H1 (cell line): ENCODE measurements around the gene TSKU. TPM values are rescaled to one million over a fixed set of nuclear protein-coding genes. Genes with fewer than 3 reads are reported as not detected.

Experiments used
- CTCF ChIA-PET: fragments of 300-600 bp; sonication (Branson Sonifier 250); formaldehyde crosslinking; loops from one replicate; lab custom pipeline; 2021; ENCODE audit not compliant: partially characterized antibody; lab: Charles Lee
- POLR2A ChIA-PET: fragments of 300-600 bp; sonication (Branson Sonifier 250); formaldehyde crosslinking; loops from one replicate; lab custom pipeline; 2021; ENCODE audit warnings: inconsistent platforms; ENCODE audit not compliant: partially characterized antibody; lab: Charles Lee
- DNase-seq, 2 experiments: peaks; one replicate each; pipeline versions ENCODE4 v3.0.0 to v3.0.0-alpha.2; 2010 to 2022; ENCODE audit warnings: low spot score in 2 of 2, low read depth in 1 of 2, mixed read lengths in 1 of 2
- FAIRE-seq: peaks from 2 replicates; lab custom pipeline; 2011; peaks lifted over from hg19 to GRCh38; lab: Jason Lieb, UNC
- H2AFZ ChIP-seq: 2 replicates; pipeline ENCODE4 v1.8.1; 2012; ENCODE audit warnings: low read length, inconsistent platforms
- H2AK5ac ChIP-seq: 2 replicates; pipeline ENCODE4 v1.6.1; 2013; ENCODE audit warnings: low read depth, low read length
- H2BK120ac ChIP-seq: replicated peaks from 2 replicates; pipeline ENCODE3; 2013; ENCODE audit warnings: low read depth, low read length, inconsistent platforms
- H2BK12ac ChIP-seq: 2 replicates; pipeline ENCODE4 v1.6.1; 2013; ENCODE audit warnings: low read depth, low read length
- H2BK15ac ChIP-seq: 2 replicates; pipeline ENCODE4 v1.6.1; 2013; ENCODE audit warnings: low read length
- H2BK20ac ChIP-seq: 2 replicates; pipeline ENCODE4 v1.6.1; 2013; ENCODE audit warnings: low read length
- H2BK5ac ChIP-seq: 2 replicates; pipeline ENCODE4 v1.6.1; 2013; ENCODE audit warnings: low read depth, low read length
- H3K14ac ChIP-seq: 2 replicates; pipeline ENCODE4 v1.6.1; 2013; ENCODE audit warnings: inconsistent platforms; ENCODE audit not compliant: insufficient read length
- H3K18ac ChIP-seq: 2 replicates; pipeline ENCODE4 v1.6.1; 2013; ENCODE audit warnings: low read length; ENCODE audit errors: extremely low read depth
- H3K23ac ChIP-seq: 2 replicates; pipeline ENCODE4 v1.6.1; 2013; ENCODE audit warnings: inconsistent platforms; ENCODE audit not compliant: insufficient read length
- H3K23me2 ChIP-seq: 2 replicates; pipeline ENCODE4 v1.6.1; 2013; ENCODE audit warnings: low read depth, low read length
- H3K27ac ChIP-seq: 2 replicates; pipeline ENCODE4 v1.6.1; 2011; ENCODE audit warnings: low read depth, low read length, inconsistent platforms
- H3K27me3 ChIP-seq, 4 experiments: replicated peaks in 1 of 4; 1 replicate in 1 of 4; 2 replicates in 3 of 4; pipeline versions ENCODE4 v1.6.1 to v1.8.1; 2011 to 2013; ENCODE audit warnings: low read length in 3 of 4, mild to moderate bottlenecking in 3 of 4, inconsistent platforms in 2 of 4, mixed read lengths in 2 of 4, moderate library complexity in 1 of 4; ENCODE audit not compliant: control insufficient read depth in 3 of 4, insufficient read depth in 3 of 4; ENCODE audit errors: extremely low read depth in 1 of 4
- H3K36me3 ChIP-seq, 4 experiments: 2 replicates each; pipeline versions ENCODE4 v1.6.1 to v1.8.1; 2011 to 2013; ENCODE audit warnings: mild to moderate bottlenecking in 4 of 4, low read length in 3 of 4, moderate library complexity in 2 of 4, control low read depth in 1 of 4, inconsistent platforms in 1 of 4; ENCODE audit not compliant: insufficient read depth in 4 of 4, control insufficient read depth in 2 of 4
- H3K4ac ChIP-seq: replicated peaks from 2 replicates; pipeline ENCODE3; 2013; ENCODE audit warnings: low read length, low read depth, mixed read lengths, inconsistent platforms; ENCODE audit not compliant: insufficient read length
- H3K4me1 ChIP-seq, 4 experiments: replicated peaks in 1 of 4; 1 replicate in 1 of 4; 2 replicates in 3 of 4; pipeline versions ENCODE4 v1.6.1 to v1.8.1; 2011 to 2013; ENCODE audit warnings: low read length in 3 of 4, inconsistent platforms in 2 of 4, mixed read lengths in 1 of 4; ENCODE audit not compliant: insufficient read depth in 4 of 4, control insufficient read depth in 3 of 4
- H3K4me2 ChIP-seq, 2 experiments: 2 replicates each; pipeline versions ENCODE4 v1.6.1 to v1.8.1; 2011 to 2013; ENCODE audit warnings: low read depth in 2 of 2, low read length in 2 of 2, control low read depth in 1 of 2, inconsistent platforms in 1 of 2, mild to moderate bottlenecking in 1 of 2; ENCODE audit not compliant: insufficient read depth in 1 of 2
- H3K4me3 ChIP-seq, 4 experiments: fragments of 200-600, 300-600 bp in 1 of 4; sonication (generic), shearing (Covaris generic), sonication (Bioruptor Twin) in 1 of 4; 2 replicates each; pipeline versions ENCODE4 v1.5.1 to v1.8.1; 2011 to 2016; ENCODE audit warnings: low read length in 4 of 4, low read depth in 3 of 4, control low read depth in 2 of 4, inconsistent platforms in 2 of 4, mild to moderate bottlenecking in 2 of 4, mixed read lengths in 1 of 4, moderate library complexity in 1 of 4; ENCODE audit not compliant: insufficient read depth in 2 of 4; ENCODE audit errors: extremely low read depth in 1 of 4
- H3K56ac ChIP-seq: replicated peaks from 2 replicates; pipeline ENCODE3; 2013; ENCODE audit warnings: low read depth, mild to moderate bottlenecking, mixed read lengths, low read length, inconsistent platforms; ENCODE audit not compliant: insufficient read length
- H3K79me1 ChIP-seq: 2 replicates; pipeline ENCODE4 v1.6.1; 2013; ENCODE audit warnings: low read depth, low read length, control low read depth
- H3K79me2 ChIP-seq, 2 experiments: 2 replicates each; pipeline versions ENCODE4 v1.6.1 to v1.8.1; 2012 to 2013; ENCODE audit warnings: low read length in 2 of 2, mild to moderate bottlenecking in 2 of 2, inconsistent platforms in 1 of 2; ENCODE audit not compliant: insufficient read depth in 2 of 2, control insufficient read depth in 1 of 2
- H3K9ac ChIP-seq, 4 experiments: replicated peaks in 1 of 4; 1 replicate in 1 of 4; 2 replicates in 3 of 4; pipeline versions ENCODE4 v1.6.1 to v1.8.1; 2011 to 2013; ENCODE audit warnings: low read depth in 3 of 4, low read length in 3 of 4, control low read depth in 2 of 4, mild to moderate bottlenecking in 2 of 4, moderate library complexity in 2 of 4, inconsistent platforms in 1 of 4; ENCODE audit errors: extremely low read depth in 1 of 4
- H3K9me3 ChIP-seq, 2 experiments: 2 replicates each; pipeline versions ENCODE4 v1.6.1 to v1.8.1; 2012 to 2013; ENCODE audit warnings: mild to moderate bottlenecking in 2 of 2, moderate library complexity in 2 of 2, control low read depth in 1 of 2, inconsistent platforms in 1 of 2, low read depth in 1 of 2, low read length in 1 of 2, mixed read lengths in 1 of 2; ENCODE audit not compliant: insufficient read depth in 2 of 2
- H4K20me1 ChIP-seq, 2 experiments: replicated peaks in 1 of 2; 2 replicates each; pipeline versions ENCODE3 to v1.8.1; 2011 to 2013; ENCODE audit warnings: inconsistent platforms in 2 of 2, low read length in 2 of 2, mild to moderate bottlenecking in 1 of 2; ENCODE audit not compliant: insufficient read depth in 2 of 2, control insufficient read depth in 1 of 2
- H4K5ac ChIP-seq: 2 replicates; pipeline ENCODE4 v1.6.1; 2013; ENCODE audit warnings: low read length, low read depth, mixed read lengths, inconsistent platforms; ENCODE audit not compliant: insufficient read length
- H4K8ac ChIP-seq: 2 replicates; pipeline ENCODE4 v1.8.0; 2013; ENCODE audit warnings: mild to moderate bottlenecking, moderate library complexity, low read length, inconsistent platforms; ENCODE audit not compliant: insufficient read depth; ENCODE audit errors: extremely low read depth
- H4K91ac ChIP-seq: replicated peaks from 2 replicates; pipeline ENCODE3; 2013; ENCODE audit warnings: low read length, mixed read lengths, inconsistent platforms; ENCODE audit not compliant: insufficient read length
- BACH1 ChIP-seq: IDR thresholded peaks from 2 replicates; pipeline ENCODE4 v1.6.1; 2012; ENCODE audit warnings: low read length, improper control_type of control experiment
- BCL11A ChIP-seq, 2 experiments: IDR thresholded peaks; one replicate each; pipeline ENCODE4 v1.6.1; 2011; ENCODE audit warnings: low read depth in 2 of 2, low read length in 2 of 2, mild to moderate bottlenecking in 2 of 2
- FOSL1 ChIP-seq: IDR thresholded peaks from 2 replicates; pipeline ENCODE4 v1.6.1; 2011; ENCODE audit warnings: mild to moderate bottlenecking, low read depth, low read length, moderate library complexity; ENCODE audit not compliant: insufficient read depth
- NRF1 ChIP-seq: IDR thresholded peaks from 2 replicates; pipeline ENCODE4 v1.6.1; 2011; ENCODE audit warnings: mild to moderate bottlenecking, low read depth, low read length, improper control_type of control experiment
- POLR2A ChIP-seq, 2 experiments: IDR thresholded peaks; 1 replicate in 1 of 2; 2 replicates in 1 of 2; pipeline ENCODE4 v1.6.1; 2011; ENCODE audit warnings: low read depth in 2 of 2, low read length in 2 of 2, mild to moderate bottlenecking in 2 of 2; ENCODE audit errors: control extremely low read depth in 1 of 2
- RFX5 ChIP-seq: IDR thresholded peaks from 2 replicates; pipeline ENCODE4 v1.6.1; 2011; ENCODE audit warnings: low read depth, low read length, improper control_type of control experiment, borderline replicate concordance
- RNF2 ChIP-seq: fragments of 200-900, 300-1000 bp; sonication (generic); IDR thresholded peaks from 2 replicates; pipeline ENCODE4 v1.7.1; 2016; ENCODE audit warnings: borderline replicate concordance, low read depth, mild to moderate bottlenecking, antibody characterized with exemption, low read length; ENCODE audit not compliant: poor library complexity, severe bottlenecking; ENCODE audit errors: missing control alignments
- SIX5 ChIP-seq: IDR thresholded peaks from 2 replicates; pipeline ENCODE4 v1.6.1; 2011; ENCODE audit warnings: mild to moderate bottlenecking, low read depth, low read length
- SUZ12 ChIP-seq: fragments of 200-600 bp; sonication (generic); IDR thresholded peaks from 2 replicates; pipeline ENCODE4 v1.6.1; 2012; ENCODE audit warnings: mild to moderate bottlenecking, inconsistent platforms, low read length, moderate library complexity, mixed read lengths
- TEAD4 ChIP-seq: IDR thresholded peaks from 2 replicates; pipeline ENCODE4 v1.6.1; 2012; ENCODE audit warnings: low read depth, low read length, inconsistent platforms, mixed read lengths
- WGBS, 2 experiments: shearing (Covaris generic) in 1 of 2; methylation state at CpG; one replicate each; pipeline versions ENCODE4 v1.1.6 to v1.1.7; 2013 to 2015; ENCODE audit warnings: low lambda C conversion rate in 2 of 2, mixed read lengths in 2 of 2, inconsistent platforms in 1 of 2, low coverage in 1 of 2, missing lambda C conversion rate in 1 of 2; ENCODE audit not compliant: insufficient replicate concordance in 2 of 2, insufficient coverage in 1 of 2, insufficient read length in 1 of 2; ENCODE audit errors: extremely low coverage in 1 of 2, missing lambda C conversion rate in 1 of 2; 5-methylcytosine and 5-hydroxymethylcytosine counted together
- polyA plus RNA-seq, 7 experiments: library from polyadenylated mRNA; depleted of rRNA in 3 of 7; stranded (reverse) in 5 of 7; unstranded in 2 of 7; fragments of >200 nt in 5 of 7; fragments of 200-250 nt in 2 of 7; gene quantifications; 1 replicate in 5 of 7; 2 replicates in 1 of 7; 4 replicates in 1 of 7; pipeline versions ENCODE4 v1.2.1 to v1.2.3, GENCODE V29; 2011 to 2013; ENCODE audit warnings: missing spikeins in 2 of 7, mixed read lengths in 2 of 7
- total RNA-seq: library from RNA; stranded (reverse); fragmentation: NEBNext Ultra II Directional; extraction: Animal tissue kit (Norgen Biotek cat#: 25700); gene quantifications from 2 replicates; pipeline ENCODE4 v1.2.1, GENCODE V29; 2021
- TF ChIP-seq, protein P1 (sequence below): IDR thresholded peaks from 2 replicates; pipeline ENCODE4 v1.6.1; 2011; ENCODE audit warnings: low read length, improper control_type of control experiment
- TF ChIP-seq, protein P2 (sequence below): IDR thresholded peaks from 2 replicates; pipeline ENCODE4 v1.6.1; 2012; ENCODE audit warnings: inconsistent platforms

The TSKU gene
- total and polyA plus RNA-seq, 2 of the 8 experiments (the other 6 are each of a cell fraction or from before 2014, with no cell fraction given), result 22.8 to 28.4 TPM

DNA sequence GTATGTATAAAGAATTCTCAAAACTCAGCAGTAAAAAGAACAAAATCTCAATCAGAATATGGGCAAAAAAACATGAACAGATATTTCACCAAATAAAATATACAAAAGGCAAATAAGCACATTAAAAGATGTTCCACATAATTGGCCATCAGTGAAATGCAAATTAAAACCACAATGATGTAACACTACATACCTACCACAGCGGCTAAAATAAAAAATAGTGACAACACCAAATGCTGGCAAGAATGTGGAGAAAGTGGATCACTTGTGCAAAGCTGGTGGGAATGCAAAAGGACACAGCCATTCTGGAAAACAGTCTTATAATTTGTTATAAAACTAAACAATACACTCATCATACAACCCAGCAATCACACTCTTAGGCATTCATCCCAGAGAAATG, 39.2 kb downstream of the TSKU start:
- Histone ChIP-seq H3K27me3 (no peaks in the 10 kb centered on the region), H3K4me2 (no peak overlapping the region), H2BK12ac (no peak overlapping the region), H4K91ac (no peak overlapping the region), H3K4me1 (peaks cover 0 to 5% (median 1%) of the 10 kb centered on the region in 4 experiments; a peak in 3 of 7 replicates), H2BK15ac (no peak overlapping the region), H3K18ac (no peak overlapping the region), H3K9ac (no peak overlapping the region), H3K36me3 (no peaks in the 10 kb centered on the region), H3K23ac (no peak overlapping the region)
- no peak for DNase-seq
- POLR2A ChIA-PET, result no interaction called here
- TF ChIP-seq BCL11A (IDR thresholded peaks at IDR 0.05; ENCODE audit: low read depth in 2 of 2, low read length in 2 of 2), result no peak
- TF ChIP-seq RNF2, result no peak
- no peak for TF ChIP-seq SUZ12
- TF ChIP-seq SIX5, result no peak
- TF ChIP-seq TEAD4, result no peak
- TF ChIP-seq BACH1, result no peak
- TF ChIP-seq, protein P1, sequence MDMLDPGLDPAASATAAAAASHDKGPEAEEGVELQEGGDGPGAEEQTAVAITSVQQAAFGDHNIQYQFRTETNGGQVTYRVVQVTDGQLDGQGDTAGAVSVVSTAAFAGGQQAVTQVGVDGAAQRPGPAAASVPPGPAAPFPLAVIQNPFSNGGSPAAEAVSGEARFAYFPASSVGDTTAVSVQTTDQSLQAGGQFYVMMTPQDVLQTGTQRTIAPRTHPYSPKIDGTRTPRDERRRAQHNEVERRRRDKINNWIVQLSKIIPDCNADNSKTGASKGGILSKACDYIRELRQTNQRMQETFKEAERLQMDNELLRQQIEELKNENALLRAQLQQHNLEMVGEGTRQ, result no peak
- no peak for TF ChIP-seq NRF1
- no peak for TF ChIP-seq FOSL1
- TF ChIP-seq POLR2A (IDR thresholded peaks at IDR 0.05; ENCODE audit: control extremely low read depth in 1 of 2, low read depth in 2 of 2, low read length in 2 of 2), result no peak
- TF ChIP-seq RFX5, result no peak
- TF ChIP-seq, protein P2, sequence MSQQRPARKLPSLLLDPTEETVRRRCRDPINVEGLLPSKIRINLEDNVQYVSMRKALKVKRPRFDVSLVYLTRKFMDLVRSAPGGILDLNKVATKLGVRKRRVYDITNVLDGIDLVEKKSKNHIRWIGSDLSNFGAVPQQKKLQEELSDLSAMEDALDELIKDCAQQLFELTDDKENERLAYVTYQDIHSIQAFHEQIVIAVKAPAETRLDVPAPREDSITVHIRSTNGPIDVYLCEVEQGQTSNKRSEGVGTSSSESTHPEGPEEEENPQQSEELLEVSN, result no peak
- TF ChIP-seq, all 59 proteins: peak for 0
- Histone ChIP-seq H3K79me2 (no peaks in the 10 kb centered on the region), H3K4me3 (no peak overlapping the region), H2BK5ac (no peak overlapping the region), H3K4ac (no peak overlapping the region), H3K14ac (no peak overlapping the region), H2AK5ac (no peak overlapping the region), H4K20me1 (no peaks in the 10 kb centered on the region), H3K9me3 (peaks cover 4 to 11% of the 10 kb centered on the region in 2 experiments; a peak in 2 of 4 replicates), H3K79me1 (no peaks in the 10 kb centered on the region), H3K23me2 (no peaks in the 10 kb centered on the region), H2AFZ (no peak overlapping the region), H3K27ac (no peak overlapping the region), H2BK20ac (no peak overlapping the region), H4K8ac (no peak overlapping the region), H3K56ac (no peak overlapping the region), H2BK120ac (no peak overlapping the region), H4K5ac (no peak overlapping the region)
- CTCF ChIA-PET, result interaction anchor here (1.0 kb wide), 1 partner anchor 15 kb away, joined by 3 read pairs; no protein-coding TSS in a partner anchor
- FAIRE-seq, result no peak
- 86% methylated on average over 1 of the region's 1 CpG; no CpG with 5 or more reads in 1 of the 2 experiments for WGBS, 2 experiments
